Memory B cell (primary cell): ENCODE data around the gene PRDM2.

Experiments used
- ATAC-seq: fragments of 150-1000 bp; cut with Tn5 transposase; 2 replicates; pipeline ENCODE4 v1.10.0; 2021; ENCODE audit warnings: low read depth, mild to moderate bottlenecking, moderate library complexity
- DNase-seq, 2 donors: peaks; one replicate each; pipeline ENCODE4 v3.0.0; 2022; ENCODE audit warnings: low spot score in 2 of 2
- H3K27ac Mint-ChIP-seq: one replicate; pipeline ENCODE4 v1.8.0; 2022; ENCODE audit warnings: mild to moderate bottlenecking, moderate library complexity, mixed read lengths
- H3K27me3 Mint-ChIP-seq: one replicate; pipeline ENCODE4 v1.8.0; 2022; ENCODE audit warnings: mixed read lengths
- H3K36me3 Mint-ChIP-seq: one replicate; pipeline ENCODE4 v1.8.0; 2022; ENCODE audit warnings: mild to moderate bottlenecking, mixed read lengths
- H3K4me1 Mint-ChIP-seq: one replicate; pipeline ENCODE4 v1.8.0; 2022; ENCODE audit warnings: mixed read lengths
- H3K4me3 Mint-ChIP-seq: one replicate; pipeline ENCODE4 v1.8.0; 2022; ENCODE audit warnings: mild to moderate bottlenecking, moderate library complexity, mixed read lengths
- H3K9me3 Mint-ChIP-seq: one replicate; pipeline ENCODE4 v1.8.0; 2022; ENCODE audit warnings: mixed read lengths

The PRDM2 gene

DNA sequence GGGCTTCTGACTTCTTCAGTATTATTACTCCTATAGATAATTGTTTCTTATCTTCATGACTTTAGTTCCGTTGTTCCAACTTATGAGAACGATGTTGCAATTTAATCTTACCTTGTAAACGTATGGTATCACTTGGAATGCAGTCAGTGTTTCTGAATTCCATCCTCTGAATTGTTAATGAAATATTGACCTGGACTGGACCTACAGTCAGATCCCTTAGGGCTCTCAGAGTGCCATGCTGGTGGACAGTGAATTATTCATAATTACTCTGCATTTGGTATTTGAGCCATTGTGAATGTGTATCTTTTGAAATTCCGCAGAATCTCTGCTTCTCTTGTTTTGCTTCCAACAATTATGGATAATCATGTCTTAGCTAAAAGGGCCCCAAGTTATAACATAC is 72.3 kb downstream of the PRDM2 start:
- H3K36me3 Mint-ChIP-seq = peaks cover 20% of the 10 kb centered on the region
- H3K4me3 Mint-ChIP-seq = no peak overlapping the region
- no peak for ATAC-seq
- no peak for DNase-seq
- no peaks in the 10 kb centered on the region for H3K27me3 Mint-ChIP-seq
- H3K9me3 Mint-ChIP-seq = no peaks in the 10 kb centered on the region
- peaks cover 19% of the 10 kb centered on the region for H3K4me1 Mint-ChIP-seq
- H3K27ac Mint-ChIP-seq = peak overlapping the region; percentile 3

DNA sequence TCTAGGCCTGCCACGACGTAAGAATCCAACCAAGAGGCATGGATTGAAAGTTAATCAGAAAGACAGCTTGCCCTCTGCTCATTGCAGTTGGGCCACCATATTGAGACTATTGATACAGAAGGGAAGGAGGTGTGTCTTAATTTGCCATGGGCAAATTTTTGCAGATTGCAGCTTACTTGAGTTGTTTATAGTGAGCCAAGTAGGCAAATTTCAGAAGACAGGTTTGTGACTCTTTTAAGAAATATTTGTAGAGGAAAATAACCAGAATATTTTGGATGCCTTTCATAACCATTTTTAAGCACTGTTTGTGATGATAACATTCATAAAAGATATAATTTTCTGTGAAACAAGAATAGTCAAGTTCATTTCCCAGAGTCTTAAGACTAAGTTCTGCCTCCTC is 74.1 kb downstream of the PRDM2 start:
- peak overlapping the region; percentile 69 for H3K27ac Mint-ChIP-seq

GRCh38 chr1:13775459-13775858 is 75.5 kb downstream of the PRDM2 start:
- ATAC-seq (no peak), DNase-seq (no peak)
- Mint-ChIP-seq H3K4me1 (peaks cover 15% of the 10 kb centered on the region), H3K27ac (no peak overlapping the region), H3K27me3 (no peaks in the 10 kb centered on the region), H3K9me3 (no peaks in the 10 kb centered on the region), H3K36me3 (peaks cover 29% of the 10 kb centered on the region), H3K4me3 (no peak overlapping the region)

More for the DNA sequence above, 74.1 kb downstream of the PRDM2 start:
- H3K9me3 Mint-ChIP-seq = no peaks in the 10 kb centered on the region
- peaks cover 25% of the 10 kb centered on the region for H3K36me3 Mint-ChIP-seq
- H3K4me3 Mint-ChIP-seq = no peak overlapping the region
- DNase-seq (no peak), ATAC-seq (no peak)
- H3K4me1 Mint-ChIP-seq = peaks cover 19% of the 10 kb centered on the region
- H3K27me3 Mint-ChIP-seq = no peaks in the 10 kb centered on the region

GRCh38 chr1:13775916-13776315 is 75.9 kb downstream of the PRDM2 start:
- Mint-ChIP-seq H3K27me3 (no peaks in the 10 kb centered on the region), H3K36me3 (peaks cover 34% of the 10 kb centered on the region), H3K4me1 (peaks cover 16% of the 10 kb centered on the region), H3K9me3 (no peaks in the 10 kb centered on the region), H3K4me3 (no peak overlapping the region), H3K27ac (no peak overlapping the region)
- ATAC-seq (no peak), DNase-seq (no peak)

DNA sequence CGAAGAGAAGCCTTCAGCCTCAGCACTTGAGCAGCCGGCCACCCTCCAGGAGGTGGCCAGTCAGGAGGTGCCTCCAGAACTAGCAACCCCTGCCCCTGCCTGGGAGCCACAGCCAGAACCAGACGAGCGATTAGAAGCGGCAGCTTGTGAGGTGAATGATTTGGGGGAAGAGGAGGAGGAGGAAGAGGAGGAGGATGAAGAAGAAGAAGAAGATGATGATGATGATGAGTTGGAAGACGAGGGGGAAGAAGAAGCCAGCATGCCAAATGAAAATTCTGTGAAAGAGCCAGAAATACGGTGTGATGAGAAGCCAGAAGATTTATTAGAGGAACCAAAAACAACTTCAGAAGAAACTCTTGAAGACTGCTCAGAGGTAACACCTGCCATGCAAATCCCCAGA is 78.4 kb downstream of the PRDM2 start:
- Mint-ChIP-seq H3K36me3 (peaks cover 44% of the 10 kb centered on the region), H3K4me1 (peaks cover 29% of the 10 kb centered on the region), H3K4me3 (no peak overlapping the region), H3K27ac (no peak overlapping the region), H3K27me3 (no peaks in the 10 kb centered on the region), H3K9me3 (no peaks in the 10 kb centered on the region)
- DNase-seq (no peak), ATAC-seq (no peak)

DNA sequence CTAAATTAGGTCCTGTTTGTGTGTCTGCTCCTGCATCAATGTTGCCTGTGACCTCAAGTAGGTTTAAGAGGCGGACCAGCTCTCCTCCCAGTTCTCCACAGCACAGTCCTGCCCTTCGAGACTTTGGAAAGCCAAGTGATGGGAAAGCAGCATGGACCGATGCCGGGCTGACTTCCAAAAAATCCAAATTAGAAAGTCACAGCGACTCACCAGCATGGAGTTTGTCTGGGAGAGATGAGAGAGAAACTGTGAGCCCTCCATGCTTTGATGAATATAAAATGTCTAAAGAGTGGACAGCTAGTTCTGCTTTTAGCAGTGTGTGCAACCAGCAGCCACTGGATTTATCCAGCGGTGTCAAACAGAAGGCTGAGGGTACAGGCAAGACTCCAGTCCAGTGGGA is 79.9 kb downstream of the PRDM2 start:
- Mint-ChIP-seq H3K9me3 (no peaks in the 10 kb centered on the region), H3K27ac (peak overlapping the region; percentile 84), H3K27me3 (no peaks in the 10 kb centered on the region), H3K4me3 (no peak overlapping the region), H3K4me1 (peaks cover 37% of the 10 kb centered on the region), H3K36me3 (peaks cover 39% of the 10 kb centered on the region)
- ATAC-seq (no peak), DNase-seq (no peak)

- H3K9me3 Mint-ChIP-seq = no peaks in the 10 kb centered on the region
- peaks cover 37% of the 10 kb centered on the region for H3K4me1 Mint-ChIP-seq
- no peaks in the 10 kb centered on the region for H3K27me3 Mint-ChIP-seq
- H3K36me3 Mint-ChIP-seq = peaks cover 39% of the 10 kb centered on the region
- no peak for DNase-seq
- no peak overlapping the region for H3K4me3 Mint-ChIP-seq
- peak overlapping the region; percentile 84 for H3K27ac Mint-ChIP-seq
- ATAC-seq = no peak
Observed at GRCh38 chr1:13780780-13781179, 80.8 kb downstream of the PRDM2 start.

- no peak for ATAC-seq
- DNase-seq = no peak
- Mint-ChIP-seq H3K4me3 (peak overlapping the region; percentile 21), H3K9me3 (no peaks in the 10 kb centered on the region), H3K36me3 (peaks cover 40% of the 10 kb centered on the region), H3K4me1 (peaks cover 39% of the 10 kb centered on the region), H3K27ac (peak overlapping the region; percentile 84), H3K27me3 (no peaks in the 10 kb centered on the region)
Observed at GRCh38 chr1:13781228-13781627, 81.2 kb downstream of the PRDM2 start.

DNA sequence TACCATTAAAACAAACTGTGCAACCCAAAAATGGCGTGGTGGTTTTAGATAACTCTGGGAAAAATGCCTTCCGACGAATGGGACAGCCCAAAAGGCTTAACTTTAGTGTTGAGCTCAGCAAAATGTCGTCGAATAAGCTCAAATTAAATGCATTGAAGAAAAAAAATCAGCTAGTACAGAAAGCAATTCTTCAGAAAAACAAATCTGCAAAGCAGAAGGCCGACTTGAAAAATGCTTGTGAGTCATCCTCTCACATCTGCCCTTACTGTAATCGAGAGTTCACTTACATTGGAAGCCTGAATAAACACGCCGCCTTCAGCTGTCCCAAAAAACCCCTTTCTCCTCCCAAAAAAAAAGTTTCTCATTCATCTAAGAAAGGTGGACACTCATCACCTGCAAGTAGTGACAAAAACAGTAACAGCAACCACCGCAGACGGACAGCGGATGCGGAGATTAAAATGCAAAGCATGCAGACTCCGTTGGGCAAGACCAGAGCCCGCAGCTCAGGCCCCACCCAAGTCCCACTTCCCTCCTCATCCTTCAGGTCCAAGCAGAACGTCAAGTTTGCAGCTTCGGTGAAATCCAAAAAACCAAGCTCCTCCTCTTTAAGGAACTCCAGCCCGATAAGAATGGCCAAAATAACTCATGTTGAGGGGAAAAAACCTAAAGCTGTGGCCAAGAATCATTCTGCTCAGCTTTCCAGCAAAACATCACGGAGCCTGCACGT is 82.1 kb downstream of the PRDM2 start:
- peak; percentile 31 for ATAC-seq
- no peak for DNase-seq
- Mint-ChIP-seq H3K27me3 (no peaks in the 10 kb centered on the region), H3K27ac (peak overlapping the region; percentile 84), H3K4me3 (peak overlapping the region; percentile 64), H3K36me3 (peaks cover 42% of the 10 kb centered on the region), H3K9me3 (no peaks in the 10 kb centered on the region), H3K4me1 (peaks cover 40% of the 10 kb centered on the region)

DNA sequence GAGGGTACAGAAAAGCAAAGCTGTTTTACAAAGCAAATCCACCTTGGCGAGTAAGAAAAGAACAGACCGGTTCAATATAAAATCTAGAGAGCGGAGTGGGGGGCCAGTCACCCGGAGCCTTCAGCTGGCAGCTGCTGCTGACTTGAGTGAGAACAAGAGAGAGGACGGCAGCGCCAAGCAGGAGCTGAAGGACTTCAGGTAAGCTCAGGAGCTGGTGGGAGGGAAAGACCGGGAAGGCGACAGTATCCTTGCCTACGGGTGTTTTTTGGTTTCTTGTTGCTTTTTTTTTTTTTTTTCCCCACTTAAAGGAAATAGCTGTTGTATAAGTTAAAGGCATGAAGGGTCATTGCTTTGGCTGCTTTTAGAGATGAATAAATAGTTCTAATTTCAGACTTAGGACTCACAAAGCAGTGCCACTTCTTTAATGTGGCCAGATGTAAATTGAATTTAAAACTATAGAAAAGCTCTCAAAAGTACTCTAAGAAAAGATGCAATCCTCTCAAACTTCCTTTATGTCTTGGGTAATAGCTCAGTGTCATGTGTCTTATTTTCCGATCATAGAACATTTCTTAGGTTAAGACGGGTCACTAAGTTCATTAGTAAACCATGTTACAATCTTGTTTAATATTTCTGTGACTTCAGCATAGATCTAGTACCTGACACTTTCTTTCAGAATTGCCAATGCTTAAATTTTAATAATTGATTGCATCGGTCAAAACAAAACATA is 82.8 kb downstream of the PRDM2 start:
- no peaks in the 10 kb centered on the region for H3K9me3 Mint-ChIP-seq
- peak overlapping the region; percentile 84 for H3K27ac Mint-ChIP-seq
- ATAC-seq (peak; percentile 16), DNase-seq (no peak)
- H3K27me3 Mint-ChIP-seq = no peaks in the 10 kb centered on the region
- peak overlapping the region; percentile 64 for H3K4me3 Mint-ChIP-seq
- peaks cover 40% of the 10 kb centered on the region for H3K4me1 Mint-ChIP-seq
- peaks cover 45% of the 10 kb centered on the region for H3K36me3 Mint-ChIP-seq

DNA sequence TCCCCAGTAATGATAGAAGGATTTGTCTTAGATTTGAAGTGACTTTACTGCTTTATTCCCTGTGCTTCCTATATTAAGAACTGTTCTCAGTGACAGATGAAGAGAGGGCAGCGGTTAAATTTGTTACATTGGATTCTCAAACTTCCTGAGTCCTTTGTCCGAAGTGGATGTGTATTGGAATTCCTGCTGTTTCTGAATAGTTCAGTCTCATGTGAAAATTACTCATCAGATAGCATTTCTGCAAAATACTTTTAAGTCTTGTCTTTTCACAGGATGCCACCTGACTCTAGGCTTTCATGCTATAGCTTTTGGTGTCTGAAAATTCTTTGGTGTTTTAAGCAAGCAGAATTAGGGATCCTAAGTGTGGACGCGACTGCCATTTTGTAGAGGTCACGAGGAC is 83.6 kb downstream of the PRDM2 start:
- H3K4me3 Mint-ChIP-seq = no peak overlapping the region

DNA sequence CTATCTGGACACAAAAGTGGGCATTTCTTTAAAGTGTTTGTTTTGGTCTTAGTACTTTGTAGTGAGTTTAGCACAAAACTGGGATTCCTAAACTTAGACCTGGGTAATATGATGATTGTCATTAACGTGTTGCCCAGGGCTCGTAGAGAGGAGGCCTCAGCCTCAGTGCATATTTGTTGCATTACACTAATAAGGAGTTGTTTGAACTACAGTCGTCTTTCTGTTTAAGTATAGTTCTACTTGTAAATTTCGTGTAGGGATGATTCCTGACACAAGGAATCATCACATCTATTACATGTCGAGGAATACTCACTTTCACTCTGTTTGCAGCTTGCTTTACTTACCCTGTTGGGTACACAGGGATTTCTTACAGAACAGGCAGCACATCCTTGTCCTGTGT is 85.0 kb downstream of the PRDM2 start:
- no peak for DNase-seq
- peaks cover 32% of the 10 kb centered on the region for H3K36me3 Mint-ChIP-seq
- no peak for ATAC-seq
- H3K9me3 Mint-ChIP-seq = no peaks in the 10 kb centered on the region
- no peaks in the 10 kb centered on the region for H3K27me3 Mint-ChIP-seq
- no peak overlapping the region for H3K27ac Mint-ChIP-seq
- H3K4me1 Mint-ChIP-seq = peaks cover 34% of the 10 kb centered on the region
- H3K4me3 Mint-ChIP-seq = no peak overlapping the region

More for the DNA sequence above, 83.6 kb downstream of the PRDM2 start:
- Mint-ChIP-seq H3K4me1 (peaks cover 35% of the 10 kb centered on the region), H3K36me3 (peaks cover 41% of the 10 kb centered on the region), H3K27me3 (no peaks in the 10 kb centered on the region), H3K9me3 (no peaks in the 10 kb centered on the region), H3K27ac (peak overlapping the region; percentile 84)
- DNase-seq (no peak), ATAC-seq (no peak)

DNA sequence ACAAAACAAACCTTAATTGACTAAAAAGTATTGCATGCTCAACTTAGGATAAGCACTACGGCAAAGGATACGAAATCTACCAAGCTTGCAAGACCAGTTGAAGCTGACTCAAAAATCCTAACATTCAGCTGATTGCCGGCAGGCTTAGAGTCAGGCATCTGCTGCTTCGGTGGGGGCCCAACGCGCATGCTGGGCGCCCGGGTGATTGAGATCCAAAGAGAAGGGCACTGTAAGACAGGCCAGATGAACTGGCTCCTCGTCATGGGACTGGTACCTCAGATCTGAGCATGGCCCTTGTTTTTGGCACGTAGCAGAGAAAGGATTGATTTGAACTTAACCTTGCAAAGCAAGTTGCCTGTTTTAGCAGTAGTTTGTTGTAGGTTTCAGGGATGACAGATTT is 86.6 kb downstream of the PRDM2 start:
- Mint-ChIP-seq H3K27me3 (no peaks in the 10 kb centered on the region), H3K4me3 (no peak overlapping the region), H3K4me1 (peaks cover 27% of the 10 kb centered on the region), H3K9me3 (no peaks in the 10 kb centered on the region), H3K27ac (peak overlapping the region; percentile 75), H3K36me3 (peaks cover 20% of the 10 kb centered on the region)
- no peak for DNase-seq
- no peak for ATAC-seq

DNA sequence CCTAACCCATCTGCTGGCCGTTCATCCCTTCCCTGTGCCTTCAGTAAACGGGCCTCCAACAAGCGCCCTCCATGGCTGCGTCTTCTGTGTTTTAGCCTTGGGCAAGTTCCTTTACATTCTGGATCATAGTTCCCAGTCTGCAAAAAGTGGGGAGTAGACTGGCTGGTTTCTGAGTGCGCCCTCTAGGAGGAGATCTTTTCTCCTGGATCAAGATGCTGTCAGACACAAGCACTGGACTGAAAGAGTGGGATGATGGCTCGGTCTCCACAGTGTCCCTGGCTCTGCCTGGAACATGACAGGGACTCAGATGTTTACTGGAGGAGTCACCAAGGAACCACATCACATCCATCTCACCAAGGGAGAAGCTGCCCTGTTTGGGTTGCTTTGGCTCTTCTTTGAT is 88.8 kb downstream of the PRDM2 start:
- Mint-ChIP-seq H3K4me3 (no peak overlapping the region), H3K4me1 (peaks cover 10% of the 10 kb centered on the region), H3K9me3 (no peaks in the 10 kb centered on the region), H3K27me3 (no peaks in the 10 kb centered on the region), H3K36me3 (peaks cover 9% of the 10 kb centered on the region), H3K27ac (peak overlapping the region; percentile 78)
- no peak for ATAC-seq
- DNase-seq = no peak
